Vagina (tissue), 2 donors: ENCODE measurements around the gene CASR.

Source experiments
- CTCF ChIP-seq, 3 experiments: fragments of 450-650 bp in 2 of 3; fragments of 200-600 bp in 1 of 3; sonication (generic) in 1 of 3; IDR thresholded peaks; one replicate each; pipeline ENCODE4 v1.5.1; 2017 to 2019; ENCODE audit warnings: antibody characterized with exemption in 3 of 3, mild to moderate bottlenecking in 2 of 3, moderate library complexity in 2 of 3
- POLR2A ChIP-seq, 2 donors: fragments of 450-650 bp; IDR thresholded peaks; one replicate each; pipeline ENCODE4 v1.6.1; 2017; ENCODE audit warnings: antibody characterized with exemption in 2 of 2, mild to moderate bottlenecking in 2 of 2, moderate library complexity in 2 of 2

- no peak for TF ChIP-seq CTCF (IDR thresholded peaks at IDR 0.05)
- no peak for TF ChIP-seq POLR2A (IDR thresholded peaks at IDR 0.05)
These were observed 126.9 kb downstream of the CASR start for GRCh38 chr3:122310361-122310760.
